ENCODE results near the gene LINC00305. TPM values are rescaled to one million over a fixed set of nuclear protein-coding genes. Genes with fewer than 3 reads are reported as not detected.

LINC00305 gene
- total and polyA plus RNA-seq, 2 of the 8 experiments (the other 6 are each of a cell fraction or from before 2014, with no cell fraction given): not detected

GRCh38 chr18:64137914-64138313 is 11.0 kb downstream of the LINC00305 start:
- no peak overlapping the region for H2AK5ac ChIP-seq (ENCODE audit: low read depth, low read length)
- H3K27ac ChIP-seq (ENCODE audit: low read depth, low read length): no peak overlapping the region
- no peak overlapping the region for H3K14ac ChIP-seq (ENCODE audit: insufficient read length)
- FAIRE-seq: no peak
- 86% methylated on average over 1 of the region's 1 CpG; no CpG with 5 or more reads in 1 of the 2 experiments for WGBS, 2 experiments (ENCODE audit: extremely low coverage in 1 of 2, insufficient coverage in 1 of 2, insufficient read length in 1 of 2, insufficient replicate concordance in 2 of 2, low coverage in 1 of 2, low lambda C conversion rate in 2 of 2, missing lambda C conversion rate in 1 of 2)
- H3K4me3 ChIP-seq (ENCODE audit: extremely low read depth in 1 of 4, insufficient read depth in 2 of 4, low read depth in 3 of 4, low read length in 4 of 4): no peak overlapping the region
- no peak overlapping the region for H3K56ac ChIP-seq (replicated peaks; ENCODE audit: insufficient read length, low read depth, low read length)
- H4K8ac ChIP-seq (ENCODE audit: extremely low read depth, insufficient read depth, low read length): no peak overlapping the region
- H3K9me3 ChIP-seq (ENCODE audit: insufficient read depth in 2 of 2, low read depth in 1 of 2, low read length in 1 of 2): no peaks in the 10 kb centered on the region
- no peak overlapping the region for H4K91ac ChIP-seq (replicated peaks; ENCODE audit: insufficient read length, low read length)
- TF ChIP-seq RAD21 (IDR thresholded peaks at IDR 0.05 in 1 of 2, conservative IDR thresholded peaks at IDR 0.05 in 1 of 2; ENCODE audit: low read depth in 2 of 2, low read length in 2 of 2): no peak
- TF ChIP-seq MAFK (IDR thresholded peaks at IDR 0.05; ENCODE audit: low read depth, low read length): no peak
- no peak for TF ChIP-seq SAP30 (IDR thresholded peaks at IDR 0.05; ENCODE audit: insufficient read depth, insufficient replicate concordance, low read length)
- TF ChIP-seq KDM1A (IDR thresholded peaks at IDR 0.05; ENCODE audit: borderline replicate concordance, low read length): no peak
- no peak for TF ChIP-seq SIRT6 (IDR thresholded peaks at IDR 0.05; ENCODE audit: low read length)
- no peak for TF ChIP-seq CBX8 (IDR thresholded peaks at IDR 0.05; ENCODE audit: borderline replicate concordance, low read depth, low read length)
- TF ChIP-seq SP1 (IDR thresholded peaks at IDR 0.05; ENCODE audit: low read depth, low read length): no peak
- no peaks in the 10 kb centered on the region for H3K79me1 ChIP-seq (ENCODE audit: low read depth, low read length)
- H2AFZ ChIP-seq (ENCODE audit: low read length): no peak overlapping the region
- POLR2A ChIA-PET (ENCODE audit: partially characterized antibody): no interaction called here
- H2BK15ac ChIP-seq (ENCODE audit: low read length): no peak overlapping the region
- no peak overlapping the region for H2BK12ac ChIP-seq (ENCODE audit: low read depth, low read length)
- no peaks in the 10 kb centered on the region for H3K36me3 ChIP-seq (ENCODE audit: control insufficient read depth in 2 of 4, insufficient read depth in 4 of 4, low read length in 3 of 4)
- H3K4me2 ChIP-seq (ENCODE audit: insufficient read depth in 1 of 2, low read depth in 2 of 2, low read length in 2 of 2): no peak overlapping the region
- no peaks in the 10 kb centered on the region for H3K79me2 ChIP-seq (ENCODE audit: control insufficient read depth in 1 of 2, insufficient read depth in 2 of 2, low read length in 2 of 2)
- H3K27me3 ChIP-seq (replicated peaks in 1 of 4; ENCODE audit: control insufficient read depth in 3 of 4, extremely low read depth in 1 of 4, insufficient read depth in 3 of 4, low read length in 3 of 4): no peaks in the 10 kb centered on the region
- no peak overlapping the region for H2BK120ac ChIP-seq (replicated peaks; ENCODE audit: low read depth, low read length)
- DNase-seq (ENCODE audit: low read depth in 1 of 2, low spot score in 2 of 2): no peak
- CTCF ChIA-PET (ENCODE audit: partially characterized antibody): interaction anchor here (0.8 kb wide), 1 partner anchor 26 kb away, joined by 3 read pairs; no protein-coding TSS in a partner anchor
- no peak overlapping the region for H3K4ac ChIP-seq (replicated peaks; ENCODE audit: insufficient read length, low read depth, low read length)
- H4K20me1 ChIP-seq (replicated peaks in 1 of 2; ENCODE audit: control insufficient read depth in 1 of 2, insufficient read depth in 2 of 2, low read length in 2 of 2): no peaks in the 10 kb centered on the region
- H3K23ac ChIP-seq (ENCODE audit: insufficient read length): no peak overlapping the region
- no peak overlapping the region for H3K9ac ChIP-seq (replicated peaks in 1 of 4; ENCODE audit: extremely low read depth in 1 of 4, low read depth in 3 of 4, low read length in 3 of 4)
- H4K5ac ChIP-seq (ENCODE audit: insufficient read length, low read depth, low read length): no peak overlapping the region
- no peaks in the 10 kb centered on the region for H3K23me2 ChIP-seq (ENCODE audit: low read depth, low read length)
- no peak overlapping the region for H3K18ac ChIP-seq (ENCODE audit: extremely low read depth, low read length)
- no peak overlapping the region for H2BK5ac ChIP-seq (ENCODE audit: low read depth, low read length)
- peaks cover 0 to 11% (median 7%) of the 10 kb centered on the region in 4 experiments; a peak in 5 of 7 replicates for H3K4me1 ChIP-seq (replicated peaks in 1 of 4; ENCODE audit: control insufficient read depth in 3 of 4, insufficient read depth in 4 of 4, low read length in 3 of 4)
- H2BK20ac ChIP-seq (ENCODE audit: low read length): no peak overlapping the region; the same call in 1 of the 2 replicates
